OCI-LY3 (cell line): ENCODE data around the gene ACCS.

Source experiments
- EZH2phosphoT487 ChIP-seq: fragments of 200-600 bp; shearing (Covaris generic); IDR thresholded peaks from 2 replicates; pipeline ENCODE4 v1.6.1; 2018; ENCODE audit warnings: antibody characterized with exemption, mixed run types, low read depth
- TF ChIP-seq, protein P1 (sequence below): fragments of 200-600, 300-600 bp; sonication (generic); IDR thresholded peaks from 2 replicates; pipeline ENCODE4 v1.5.1; 2014; ENCODE audit warnings: antibody characterized with exemption, low read length, low read depth

- TF ChIP-seq EZH2phosphoT487: no peak
- TF ChIP-seq, protein P1, sequence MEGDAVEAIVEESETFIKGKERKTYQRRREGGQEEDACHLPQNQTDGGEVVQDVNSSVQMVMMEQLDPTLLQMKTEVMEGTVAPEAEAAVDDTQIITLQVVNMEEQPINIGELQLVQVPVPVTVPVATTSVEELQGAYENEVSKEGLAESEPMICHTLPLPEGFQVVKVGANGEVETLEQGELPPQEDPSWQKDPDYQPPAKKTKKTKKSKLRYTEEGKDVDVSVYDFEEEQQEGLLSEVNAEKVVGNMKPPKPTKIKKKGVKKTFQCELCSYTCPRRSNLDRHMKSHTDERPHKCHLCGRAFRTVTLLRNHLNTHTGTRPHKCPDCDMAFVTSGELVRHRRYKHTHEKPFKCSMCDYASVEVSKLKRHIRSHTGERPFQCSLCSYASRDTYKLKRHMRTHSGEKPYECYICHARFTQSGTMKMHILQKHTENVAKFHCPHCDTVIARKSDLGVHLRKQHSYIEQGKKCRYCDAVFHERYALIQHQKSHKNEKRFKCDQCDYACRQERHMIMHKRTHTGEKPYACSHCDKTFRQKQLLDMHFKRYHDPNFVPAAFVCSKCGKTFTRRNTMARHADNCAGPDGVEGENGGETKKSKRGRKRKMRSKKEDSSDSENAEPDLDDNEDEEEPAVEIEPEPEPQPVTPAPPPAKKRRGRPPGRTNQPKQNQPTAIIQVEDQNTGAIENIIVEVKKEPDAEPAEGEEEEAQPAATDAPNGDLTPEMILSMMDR: no peak
Observed at GRCh38 chr11:44043157-44043556, 22.9 kb upstream of the ACCS start.
